Activated CD8-positive, alpha-beta memory T cell treated with anti-CD3 and anti-CD28 coated beads, Interleukin-2, amount 50 U/mL, for 1 hour (primary cell): Measurements from ENCODE around the gene VEGFB.
A peak's percentile ranks its signal among the peaks of the same experiment; 100 is the strongest.

Experiments
- DNase-seq: peaks from one replicate; pipeline ENCODE4 v3.0.0-alpha.2; 2020; ENCODE audit errors: extremely low read depth

VEGFB gene

GRCh38 chr11:64283092-64283491 is 48.7 kb downstream of the VEGFB start:
- DNase-seq = no peak

DNA sequence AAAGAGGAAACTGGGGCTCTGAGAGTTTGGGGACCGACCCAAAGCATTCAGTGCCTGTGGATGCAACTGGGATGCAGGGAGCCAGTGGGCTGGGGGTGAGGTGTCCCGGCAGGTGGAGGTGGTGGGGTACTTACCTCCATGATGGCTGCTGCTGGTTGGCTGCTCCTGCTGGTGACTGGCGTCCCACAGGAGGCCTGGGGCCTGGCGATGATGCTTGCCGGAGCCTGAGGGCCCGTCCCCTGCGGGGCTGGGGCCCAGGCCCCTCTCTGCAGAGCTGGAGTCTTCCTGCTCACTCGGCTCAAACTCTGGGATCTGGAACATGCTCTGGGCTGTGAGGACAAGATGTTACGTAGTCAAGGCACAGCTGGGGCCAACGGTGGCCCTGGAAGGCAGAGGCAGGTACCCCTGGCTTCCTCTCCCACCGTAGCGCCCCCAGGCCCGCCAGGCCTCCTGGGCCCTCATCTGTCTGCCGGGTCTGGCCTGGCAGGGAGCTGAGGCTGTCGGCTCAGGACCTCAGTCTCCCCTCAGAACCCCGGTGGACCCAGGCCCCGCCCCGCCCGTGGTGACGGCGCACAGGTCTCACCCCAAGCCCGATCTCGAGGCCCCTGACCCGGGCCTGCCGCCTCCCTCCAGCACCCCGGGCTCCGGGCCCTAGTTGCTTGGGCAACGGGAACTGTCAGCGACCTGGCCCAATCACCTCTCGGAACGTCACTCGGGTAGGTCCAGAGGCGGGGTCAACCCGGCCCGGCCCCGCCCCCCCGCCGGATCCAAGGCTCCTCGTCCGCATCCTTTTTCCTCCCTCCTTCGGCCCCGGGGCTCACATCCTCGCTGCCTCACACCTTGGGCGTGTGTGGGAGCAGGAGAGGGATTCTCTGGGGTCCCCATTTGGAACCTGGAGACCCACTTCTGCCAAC is 49.9 kb downstream of the VEGFB start, which contains the start of gene BAD:
Gene BAD (minus strand): TSS at position 618 of the 914 bp plus-strand sequence. CDS start 297 bp downstream, at position 321.
- peak; percentile 76 for DNase-seq

DNA sequence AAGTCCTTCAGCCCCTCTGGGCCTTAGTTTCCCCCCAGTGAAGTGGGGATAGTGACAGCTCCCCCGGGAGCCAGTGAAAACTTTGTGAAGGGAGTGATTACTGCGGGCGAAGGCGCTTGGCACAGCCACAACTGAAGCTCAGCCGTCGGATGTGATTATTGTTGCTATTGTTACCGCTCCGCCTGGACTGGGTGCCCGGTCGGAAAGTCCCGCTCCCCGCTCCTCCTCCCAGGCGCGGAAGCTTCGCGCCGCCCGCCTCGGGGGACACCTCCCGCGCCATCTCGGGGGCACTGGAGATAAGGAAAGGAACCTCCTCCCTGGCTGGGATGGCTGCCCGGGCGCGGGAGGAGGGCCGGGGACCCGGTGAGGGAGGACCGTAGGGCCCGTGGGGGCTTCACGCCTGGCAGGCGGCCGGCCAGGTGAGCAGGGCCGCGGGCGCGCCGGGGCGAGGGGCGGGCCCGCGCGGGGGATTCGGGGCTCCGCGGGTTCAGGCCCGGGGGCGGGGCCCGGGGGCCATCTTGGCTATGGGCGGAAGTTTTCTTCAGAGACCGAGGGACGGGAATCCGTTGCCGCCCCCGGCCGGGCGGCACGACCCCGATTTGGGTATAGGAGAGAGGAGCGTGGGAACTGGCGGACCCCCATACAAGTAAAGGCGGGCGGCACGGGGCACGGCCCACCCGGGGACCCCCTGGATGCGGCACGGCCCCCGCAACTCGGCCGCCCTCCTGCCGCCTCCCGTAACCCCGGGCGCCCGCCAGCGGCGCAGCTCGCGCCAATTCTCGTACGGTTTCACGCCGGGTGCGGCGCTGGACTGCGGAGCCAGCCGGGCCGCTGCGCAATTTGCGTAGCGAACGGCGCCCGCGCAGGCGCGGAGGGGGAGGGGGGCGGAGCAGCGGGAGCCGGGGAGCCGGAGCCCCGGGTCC is 50.8 kb downstream of the VEGFB start, which contains the start of gene GPR137:
Gene GPR137 (plus strand): TSS at position 887 of the 923 bp plus-strand sequence. CDS start 677 bp downstream, outside the sequence.
- DNase-seq = peak; percentile 50

DNA sequence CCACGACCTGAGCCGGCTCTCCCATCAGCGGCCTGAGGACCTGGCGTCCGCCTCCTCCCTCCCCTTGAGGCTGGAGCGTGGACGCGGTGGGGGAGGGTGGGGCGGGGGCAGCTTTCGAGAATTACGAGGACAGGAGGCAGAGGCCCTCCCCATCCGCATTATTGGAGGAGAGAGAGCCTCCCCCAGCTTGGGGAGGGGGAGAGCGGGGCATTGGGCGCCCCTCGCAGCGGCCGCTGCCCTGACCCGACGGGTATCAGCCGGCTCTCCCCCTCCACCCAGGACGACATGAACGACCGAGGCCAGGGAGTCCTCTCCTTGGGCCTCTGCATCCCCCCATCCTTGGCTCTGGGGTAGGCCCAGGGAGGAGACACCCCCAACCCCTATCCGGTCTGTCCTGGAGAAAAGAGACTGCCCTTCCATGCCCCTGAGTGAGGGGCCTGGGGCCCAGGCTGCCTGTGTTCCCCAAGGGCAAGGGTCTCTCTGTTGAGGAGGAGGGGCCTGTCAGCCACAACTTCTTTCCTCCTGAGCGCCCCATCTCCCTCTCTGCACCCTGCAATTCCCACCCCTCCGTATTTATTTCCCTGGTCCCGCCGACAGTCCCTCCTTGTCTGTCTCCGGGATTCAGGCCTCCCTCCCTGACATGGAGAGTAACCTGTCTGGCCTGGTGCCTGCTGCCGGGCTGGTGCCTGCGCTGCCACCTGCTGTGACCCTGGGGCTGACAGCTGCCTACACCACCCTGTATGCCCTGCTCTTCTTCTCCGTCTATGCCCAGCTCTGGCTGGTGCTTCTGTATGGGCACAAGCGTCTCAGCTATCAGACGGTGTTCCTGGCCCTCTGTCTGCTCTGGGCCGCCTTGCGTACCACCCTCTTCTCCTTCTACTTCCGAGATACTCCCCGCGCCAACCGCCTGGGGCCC is 51.8 kb downstream of the VEGFB start:
- no peak for DNase-seq

- DNase-seq = no peak
Measured at GRCh38 chr11:64286801-64287159, 52.4 kb downstream of the VEGFB start.

- no peak for DNase-seq
Measured at GRCh38 chr11:64287676-64288352, 53.4 kb downstream of the VEGFB start.

- no peak for DNase-seq
Measured at GRCh38 chr11:64288353-64288750, 54.0 kb downstream of the VEGFB start.
